Gastrocnemius medialis (tissue), 4 donors: ENCODE measurements around the gene WSB1. TPM values are rescaled to one million over a fixed set of nuclear protein-coding genes. Genes with fewer than 3 reads are reported as not detected.

ENCODE experiments used
- ATAC-seq, 2 donors: fragments of 150-250 bp; one replicate each; pipeline ENCODE4 v1.9.1; 2016
- DNase-seq, 2 donors: peaks; one replicate each; pipeline ENCODE4 v3.0.0-alpha.2; 2019
- H3K27ac ChIP-seq, 4 donors: fragments of 200-600 bp; sonication (generic); 1 replicate in 1 of 4; 2 replicates in 3 of 4; pipeline ENCODE4 v1.5.1; 2016 to 2018; ENCODE audit warnings: mild to moderate bottlenecking in 2 of 4, moderate library complexity in 1 of 4
- H3K27me3 ChIP-seq, 3 donors: fragments of 200-600 bp; sonication (generic) in 2 of 3; 1 replicate in 1 of 3; 2 replicates in 2 of 3; pipeline versions ENCODE4 v1.5.1 to v1.6.0; 2016 to 2019; ENCODE audit warnings: mild to moderate bottlenecking in 1 of 3, moderate library complexity in 1 of 3
- H3K36me3 ChIP-seq, 2 donors: fragments of 200-600 bp; sonication (generic) in 1 of 2; one replicate each; pipeline ENCODE4 v1.5.1; 2017 to 2018
- H3K4me1 ChIP-seq, 2 donors: fragments of 200-600 bp; sonication (generic) in 1 of 2; one replicate each; pipeline ENCODE4 v1.5.1; 2016 to 2017; ENCODE audit warnings: mild to moderate bottlenecking in 2 of 2
- H3K4me3 ChIP-seq, 4 donors: fragments of 200-600 bp; sonication (generic) in 3 of 4; 1 replicate in 1 of 4; 2 replicates in 3 of 4; pipeline ENCODE4 v1.5.1; 2016 to 2019; ENCODE audit warnings: mild to moderate bottlenecking in 2 of 4
- H3K9me3 ChIP-seq, 3 donors: fragments of 200-600 bp; sonication (generic) in 2 of 3; 1 replicate in 1 of 3; 2 replicates in 2 of 3; pipeline ENCODE4 v1.5.1; 2016 to 2019
- CTCF ChIP-seq, 5 experiments: fragments of 450-650 bp in 3 of 5; fragments of 200-600 bp in 2 of 5; sonication (generic) in 2 of 5; IDR thresholded peaks in 4 of 5; conservative IDR thresholded peaks in 1 of 5; 1 replicate in 4 of 5; 2 replicates in 1 of 5; pipeline ENCODE4 v1.5.1; 2016 to 2019; ENCODE audit warnings: antibody characterized with exemption in 5 of 5, mild to moderate bottlenecking in 3 of 5, moderate library complexity in 3 of 5
- POLR2A ChIP-seq, 2 donors: fragments of 450-650 bp; IDR thresholded peaks; one replicate each; pipeline ENCODE4 v1.6.1; 2017; ENCODE audit warnings: antibody characterized with exemption in 2 of 2, mild to moderate bottlenecking in 2 of 2, moderate library complexity in 2 of 2
- in situ Hi-C, 4 donors: fragments of 200-750 bp; cut with MboI; loops; one replicate each; pipeline versions ENCODE4 v1.15.0 to v1.8.0; 2017; ENCODE audit warnings: low sequenced_read_pairs in 4 of 4
- intact Hi-C: fragments of 100-400 bp; cut with DNase I; formaldehyde crosslinking; loops from one replicate; pipeline ENCODE4 v1.15.1; 2023; ENCODE audit warnings: low total_unique reads
- total RNA-seq, 4 donors: library from RNA; depleted of rRNA; stranded (reverse); fragments of >200 nt; gene quantifications; one replicate each; pipeline versions ENCODE4 v1.1.0 to v1.2.3, GENCODE V29; 2016

WSB1 gene
- total RNA-seq, 4 donors from 2014 or later: 15.8 to 48.1 (median 20.4) TPM

GRCh38 chr17:27257031-27257357 lies 36.9 kb upstream of the WSB1 start:
- in situ Hi-C loops (no loop called here), intact Hi-C loops (no loop called here)
- Histone ChIP-seq H3K4me1 (no peaks in the 10 kb centered on the region), H3K36me3 (no peaks in the 10 kb centered on the region), H3K27ac (peak overlapping the region in 3 of 4 donors; percentile 20 to 70 (median 32)), H3K4me3 (no peak overlapping the region), H3K27me3 (no peaks in the 10 kb centered on the region), H3K9me3 (no peaks in the 10 kb centered on the region)
- TF ChIP-seq CTCF (IDR thresholded peaks at IDR 0.05 in 4 of 5, conservative IDR thresholded peaks at IDR 0.05 in 1 of 5) (no peak), POLR2A (IDR thresholded peaks at IDR 0.05) (no peak)
- ATAC-seq (no peak), DNase-seq (no peak)

- Histone ChIP-seq H3K4me1 (no peaks in the 10 kb centered on the region), H3K9me3 (no peaks in the 10 kb centered on the region), H3K36me3 (no peaks in the 10 kb centered on the region), H3K27me3 (no peaks in the 10 kb centered on the region), H3K4me3 (no peak overlapping the region), H3K27ac (no peak overlapping the region)
- TF ChIP-seq POLR2A (IDR thresholded peaks at IDR 0.05): no peak
- no peak for TF ChIP-seq CTCF (IDR thresholded peaks at IDR 0.05 in 4 of 5, conservative IDR thresholded peaks at IDR 0.05 in 1 of 5)
- intact Hi-C loops: no loop called here
- ATAC-seq (no peak), DNase-seq (no peak)
- in situ Hi-C loops: no loop called here
Observed at GRCh38 chr17:27259356-27259755, 34.6 kb upstream of the WSB1 start.

- no peak for ATAC-seq
- in situ Hi-C loops: loop anchor here in 1 of 4 donors (10.0 kb wide), 1 partner anchor 61 kb away; no protein-coding TSS in a partner anchor
Observed at GRCh38 chr17:27263386-27263785, 30.5 kb upstream of the WSB1 start.

GRCh38 chr17:27264068-27264812 lies 29.7 kb upstream of the WSB1 start:
- H3K9me3 ChIP-seq: no peaks in the 10 kb centered on the region
- DNase-seq: no peak
- in situ Hi-C loops: loop anchor here in 1 of 4 donors (10.0 kb wide), 1 partner anchor 61 kb away; no protein-coding TSS in a partner anchor
- H3K4me1 ChIP-seq: no peaks in the 10 kb centered on the region
- H3K27me3 ChIP-seq: no peaks in the 10 kb centered on the region
- no peak overlapping the region for H3K4me3 ChIP-seq
- no peak for ATAC-seq
- intact Hi-C loops: no loop called here
- H3K36me3 ChIP-seq: no peaks in the 10 kb centered on the region
- H3K27ac ChIP-seq: peak overlapping the region in 2 of 4 donors; percentile 42 to 50
- TF ChIP-seq CTCF (IDR thresholded peaks at IDR 0.05 in 4 of 5, conservative IDR thresholded peaks at IDR 0.05 in 1 of 5): no peak
- no peak for TF ChIP-seq POLR2A (IDR thresholded peaks at IDR 0.05)

More at GRCh38 chr17:27263386-27263785, 30.5 kb upstream of the WSB1 start:
- H3K36me3 ChIP-seq: no peaks in the 10 kb centered on the region
- no peak overlapping the region for H3K4me3 ChIP-seq
- intact Hi-C loops: no loop called here
- H3K4me1 ChIP-seq: no peaks in the 10 kb centered on the region
- peak overlapping the region in 2 of 4 donors; percentile 42 to 50 for H3K27ac ChIP-seq
- no peak for DNase-seq
- TF ChIP-seq CTCF (IDR thresholded peaks at IDR 0.05 in 4 of 5, conservative IDR thresholded peaks at IDR 0.05 in 1 of 5) (no peak), POLR2A (IDR thresholded peaks at IDR 0.05) (no peak)
- H3K27me3 ChIP-seq: no peaks in the 10 kb centered on the region
- no peaks in the 10 kb centered on the region for H3K9me3 ChIP-seq
